ENCODE results near the gene EVC2. TPM values are rescaled to one million over a fixed set of nuclear protein-coding genes. Genes with fewer than 3 reads are reported as not detected.

The EVC2 gene, protein sequence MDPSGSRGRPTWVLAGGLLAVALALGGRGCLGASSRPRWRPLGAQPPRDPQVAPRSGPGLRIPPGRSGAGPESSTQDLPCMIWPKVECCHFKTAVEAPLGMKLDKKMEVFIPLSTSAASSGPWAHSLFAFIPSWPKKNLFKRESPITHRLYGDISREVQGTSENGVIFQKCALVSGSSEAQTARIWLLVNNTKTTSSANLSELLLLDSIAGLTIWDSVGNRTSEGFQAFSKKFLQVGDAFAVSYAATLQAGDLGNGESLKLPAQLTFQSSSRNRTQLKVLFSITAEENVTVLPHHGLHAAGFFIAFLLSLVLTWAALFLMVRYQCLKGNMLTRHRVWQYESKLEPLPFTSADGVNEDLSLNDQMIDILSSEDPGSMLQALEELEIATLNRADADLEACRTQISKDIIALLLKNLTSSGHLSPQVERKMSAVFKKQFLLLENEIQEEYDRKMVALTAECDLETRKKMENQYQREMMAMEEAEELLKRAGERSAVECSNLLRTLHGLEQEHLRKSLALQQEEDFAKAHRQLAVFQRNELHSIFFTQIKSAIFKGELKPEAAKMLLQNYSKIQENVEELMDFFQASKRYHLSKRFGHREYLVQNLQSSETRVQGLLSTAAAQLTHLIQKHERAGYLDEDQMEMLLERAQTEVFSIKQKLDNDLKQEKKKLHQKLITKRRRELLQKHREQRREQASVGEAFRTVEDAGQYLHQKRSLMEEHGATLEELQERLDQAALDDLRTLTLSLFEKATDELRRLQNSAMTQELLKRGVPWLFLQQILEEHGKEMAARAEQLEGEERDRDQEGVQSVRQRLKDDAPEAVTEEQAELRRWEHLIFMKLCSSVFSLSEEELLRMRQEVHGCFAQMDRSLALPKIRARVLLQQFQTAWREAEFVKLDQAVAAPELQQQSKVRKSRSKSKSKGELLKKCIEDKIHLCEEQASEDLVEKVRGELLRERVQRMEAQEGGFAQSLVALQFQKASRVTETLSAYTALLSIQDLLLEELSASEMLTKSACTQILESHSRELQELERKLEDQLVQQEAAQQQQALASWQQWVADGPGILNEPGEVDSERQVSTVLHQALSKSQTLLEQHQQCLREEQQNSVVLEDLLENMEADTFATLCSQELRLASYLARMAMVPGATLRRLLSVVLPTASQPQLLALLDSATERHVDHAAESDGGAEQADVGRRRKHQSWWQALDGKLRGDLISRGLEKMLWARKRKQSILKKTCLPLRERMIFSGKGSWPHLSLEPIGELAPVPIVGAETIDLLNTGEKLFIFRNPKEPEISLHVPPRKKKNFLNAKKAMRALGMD
- 10.0 and 16.4 TPM in 2 replicates for total RNA-seq

DNA sequence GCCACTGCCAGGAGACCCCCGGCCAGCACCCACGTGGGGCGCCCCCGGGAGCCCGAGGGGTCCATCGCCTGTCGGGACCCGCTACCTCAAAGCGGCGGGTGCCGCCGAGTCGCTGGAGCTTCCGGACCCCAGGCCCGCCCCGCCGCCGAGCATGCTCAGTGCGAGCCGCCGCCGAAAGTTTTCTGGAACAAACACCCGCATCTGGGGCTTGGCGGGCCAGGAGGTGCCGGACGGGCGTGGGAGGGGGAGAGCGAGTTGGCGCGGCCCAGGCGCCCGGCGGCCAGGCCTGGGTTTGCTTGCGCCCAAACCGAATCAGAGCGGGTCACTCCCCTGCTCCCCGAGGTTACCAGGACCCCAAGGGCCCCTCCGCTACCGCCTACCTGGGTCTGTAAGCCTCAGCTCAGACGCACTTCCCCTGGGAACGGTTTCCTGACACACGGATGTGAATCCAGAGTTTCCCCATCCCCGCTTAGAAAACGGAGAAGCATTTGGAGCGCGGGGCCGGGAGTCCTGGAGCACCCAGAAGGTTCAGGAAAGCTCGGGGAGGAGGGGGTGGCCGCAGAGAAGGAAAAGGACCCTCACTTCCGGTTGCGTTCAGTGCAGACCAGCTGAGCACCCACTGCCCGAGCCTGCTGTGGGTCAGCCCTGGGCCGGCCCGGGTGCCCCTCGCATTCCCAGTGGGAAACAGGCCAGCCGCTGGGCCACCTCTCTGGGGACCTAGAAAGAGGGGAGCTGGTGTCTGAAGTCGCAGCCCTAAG, at the start of gene EVC2:
Gene EVC2 (minus strand): TSS at position 111 of the 758 bp plus-strand sequence. CDS start 46 bp downstream, at position 65.

DNA sequence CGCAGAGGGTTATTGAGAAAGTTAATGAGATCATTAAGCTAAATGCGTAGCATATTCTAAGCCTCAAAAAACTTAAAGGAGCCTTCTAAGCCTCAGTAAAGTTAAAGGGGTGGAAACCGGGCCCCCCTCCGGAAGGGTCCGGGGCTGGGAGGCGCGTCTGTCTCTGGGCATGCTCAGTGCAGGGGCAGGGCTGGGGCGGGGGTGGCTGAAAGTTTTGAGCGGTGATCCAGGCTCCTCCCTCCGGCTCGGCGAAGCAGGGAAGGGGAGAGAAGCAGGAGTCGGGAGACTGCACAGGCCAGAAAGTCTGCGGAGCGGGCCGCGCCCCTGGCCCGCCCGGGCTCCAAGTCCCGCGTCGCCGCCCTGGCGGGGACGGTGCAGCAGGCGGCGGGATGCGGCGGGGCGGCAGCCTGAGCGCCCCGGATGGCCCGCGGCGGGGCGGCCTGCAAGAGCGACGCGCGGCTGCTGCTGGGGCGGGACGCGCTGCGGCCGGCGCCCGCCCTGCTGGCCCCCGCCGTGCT, 2.7 kb upstream of the EVC2 start, which contains the start of gene EVC:
Gene EVC (plus strand): TSS at position 241 of the 518 bp plus-strand sequence. CDS start 180 bp downstream, at position 421.

Other genes starting within 250 kb of the EVC2 start
- gene EVC, start 2.6 kb upstream of the EVC2 start, total RNA-seq: 37.2 and 59.4 TPM in 2 replicates
- 0.62 and 0.77 TPM in 2 replicates for gene CRMP1, start 184.5 kb upstream of the EVC2 start, total RNA-seq

All from uterine smooth muscle cell (primary cell).